Measurements from ENCODE around the gene RNASEH2B. TPM values are rescaled to one million over a fixed set of nuclear protein-coding genes. Genes with fewer than 3 reads are reported as not detected.

Gene RNASEH2B
- total RNA-seq, 1 donor from 2014 or later, result 22.3 TPM

DNA sequence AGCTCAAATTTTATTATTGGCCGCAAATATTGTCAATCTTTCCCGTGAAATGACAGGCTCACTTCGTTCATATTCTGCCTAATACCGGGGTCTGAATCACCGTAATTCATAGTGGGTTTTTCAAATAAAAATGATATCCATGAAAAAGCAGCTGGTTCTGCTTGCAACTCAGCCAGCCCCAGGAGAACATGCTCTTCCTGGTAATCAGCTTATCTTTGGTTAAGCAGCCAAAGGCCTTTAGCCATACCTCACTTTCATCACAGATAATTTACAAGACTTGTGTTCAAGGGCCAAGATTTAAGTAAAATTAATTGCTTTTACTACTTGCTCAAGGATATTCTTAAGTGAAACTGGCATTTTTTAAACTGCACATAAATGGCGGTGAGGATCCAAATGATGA lies 22.5 kb downstream of the RNASEH2B start:
- peaks cover 7% of the 10 kb centered on the region for H3K4me1 Mint-ChIP-seq (ENCODE audit: low read depth)
- peaks cover 27% of the 10 kb centered on the region for H3K36me3 Mint-ChIP-seq (ENCODE audit: low read depth)
- no peaks in the 10 kb centered on the region for H3K27me3 Mint-ChIP-seq (ENCODE audit: low read depth)
- no peak overlapping the region for H3K27ac Mint-ChIP-seq (ENCODE audit: unreplicated experiment)
- no peak for DNase-seq (ENCODE audit: low spot score)
- no peak for TF ChIP-seq CTCF (IDR thresholded peaks at IDR 0.05)
- no peak overlapping the region for H3K4me3 Mint-ChIP-seq (ENCODE audit: unreplicated experiment)
- peaks cover 6% of the 10 kb centered on the region for H3K9me3 Mint-ChIP-seq (ENCODE audit: low read depth)

DNA sequence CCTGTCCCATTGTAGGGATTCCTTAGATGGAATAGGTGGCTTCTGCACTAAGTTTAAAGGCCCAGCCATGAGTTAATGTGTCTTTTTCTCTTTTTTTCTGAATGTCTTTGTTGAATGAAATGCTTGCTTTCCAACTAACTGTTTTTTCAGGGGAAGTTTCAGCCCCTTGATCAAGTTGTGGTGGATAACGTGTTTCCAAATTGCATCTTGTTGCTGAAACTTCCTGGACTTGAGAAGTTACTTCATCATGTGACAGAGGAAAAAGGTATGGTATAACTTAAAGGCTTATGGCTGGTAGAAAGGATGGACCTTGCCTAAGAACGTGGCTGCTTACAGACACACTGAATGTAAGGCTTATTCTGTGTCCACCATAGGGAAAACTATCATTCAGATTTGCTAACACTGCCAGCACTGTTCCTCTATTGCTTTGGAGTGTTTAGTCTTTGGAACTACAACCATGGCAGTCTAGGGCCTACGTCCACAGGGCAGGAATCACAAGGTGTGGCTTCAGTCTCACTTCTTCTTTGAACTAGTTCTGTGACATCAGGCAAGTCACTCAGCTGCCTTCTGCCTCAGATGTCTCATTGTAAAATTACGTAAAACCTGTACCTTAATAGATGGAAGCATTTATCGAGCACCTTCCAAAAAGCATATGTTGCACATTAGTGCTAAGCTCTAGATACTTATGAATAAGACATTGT lies 25.3 kb downstream of the RNASEH2B start:
- H3K36me3 Mint-ChIP-seq (ENCODE audit: low read depth), result peaks cover 34% of the 10 kb centered on the region
- no peak overlapping the region for H3K4me3 Mint-ChIP-seq (ENCODE audit: unreplicated experiment)
- no peak for DNase-seq (ENCODE audit: low spot score)
- H3K27ac Mint-ChIP-seq (ENCODE audit: unreplicated experiment), result no peak overlapping the region
- no peaks in the 10 kb centered on the region for H3K27me3 Mint-ChIP-seq (ENCODE audit: low read depth)
- H3K4me1 Mint-ChIP-seq (ENCODE audit: low read depth), result peaks cover 3% of the 10 kb centered on the region
- TF ChIP-seq CTCF (IDR thresholded peaks at IDR 0.05), result no peak
- H3K9me3 Mint-ChIP-seq (ENCODE audit: low read depth), result peaks cover 12% of the 10 kb centered on the region

GRCh38 chr13:50936679-50937078 lies 27.1 kb downstream of the RNASEH2B start:
- Mint-ChIP-seq H3K36me3 (ENCODE audit: low read depth) (peaks cover 31% of the 10 kb centered on the region), H3K27me3 (ENCODE audit: low read depth) (no peaks in the 10 kb centered on the region), H3K27ac (ENCODE audit: unreplicated experiment) (no peak overlapping the region), H3K9me3 (ENCODE audit: low read depth) (peaks cover 12% of the 10 kb centered on the region), H3K4me1 (ENCODE audit: low read depth) (peaks cover 3% of the 10 kb centered on the region), H3K4me3 (ENCODE audit: unreplicated experiment) (no peak overlapping the region)
- no peak for TF ChIP-seq CTCF (IDR thresholded peaks at IDR 0.05)
- no peak for DNase-seq (ENCODE audit: low spot score)

GRCh38 chr13:50940509-50940908 lies 30.9 kb downstream of the RNASEH2B start:
- Mint-ChIP-seq H3K9me3 (ENCODE audit: low read depth) (peaks cover 12% of the 10 kb centered on the region), H3K4me1 (ENCODE audit: low read depth) (peaks cover 3% of the 10 kb centered on the region), H3K27me3 (ENCODE audit: low read depth) (no peaks in the 10 kb centered on the region), H3K27ac (ENCODE audit: unreplicated experiment) (no peak overlapping the region), H3K4me3 (ENCODE audit: unreplicated experiment) (no peak overlapping the region), H3K36me3 (ENCODE audit: low read depth) (peaks cover 21% of the 10 kb centered on the region)
- DNase-seq (ENCODE audit: low spot score), result no peak
- no peak for TF ChIP-seq CTCF (IDR thresholded peaks at IDR 0.05)

DNA sequence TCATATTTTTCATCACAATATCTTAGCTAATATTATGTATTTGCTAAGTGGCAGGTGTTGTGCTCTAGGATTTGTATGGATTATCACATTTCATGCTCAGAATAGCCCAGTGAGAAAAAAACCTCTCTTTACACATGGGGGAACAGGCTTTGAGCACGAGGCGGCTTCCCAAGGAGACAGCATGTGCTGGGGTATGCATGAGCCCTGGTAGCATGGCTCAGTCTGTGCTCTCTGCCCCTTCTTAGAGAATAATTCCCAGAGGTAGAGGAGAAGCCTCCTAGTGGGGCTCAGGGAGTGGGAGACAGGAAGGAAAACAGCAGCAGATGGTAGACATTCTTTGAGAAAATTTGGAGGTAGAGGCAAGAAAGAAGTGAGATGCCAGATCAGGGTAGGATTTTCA lies 31.6 kb downstream of the RNASEH2B start:
- no peak for DNase-seq (ENCODE audit: low spot score)
- H3K4me1 Mint-ChIP-seq (ENCODE audit: low read depth), result peaks cover 3% of the 10 kb centered on the region
- H3K27ac Mint-ChIP-seq (ENCODE audit: unreplicated experiment), result no peak overlapping the region
- TF ChIP-seq CTCF (IDR thresholded peaks at IDR 0.05), result no peak
- no peaks in the 10 kb centered on the region for H3K27me3 Mint-ChIP-seq (ENCODE audit: low read depth)
- H3K4me3 Mint-ChIP-seq (ENCODE audit: unreplicated experiment), result no peak overlapping the region
- peaks cover 14% of the 10 kb centered on the region for H3K36me3 Mint-ChIP-seq (ENCODE audit: low read depth)
- peaks cover 8% of the 10 kb centered on the region for H3K9me3 Mint-ChIP-seq (ENCODE audit: low read depth)
